HG03175 (cell line): ENCODE results near the gene ZNF197.
"Not testable (repeated sequence)": the region's sequence is repeated elsewhere in the genome, so short reads cannot be mapped to it uniquely, and the experiment has no call there.

Experiments
- ATAC-seq: cut with Tn5 transposase; IDR thresholded peaks from one replicate; pipeline ENCODE4 v1.9.1; 2021; ENCODE audit warnings: mild to moderate bottlenecking, moderate library complexity; ENCODE audit not compliant: unreplicated experiment

The ZNF197 gene

GRCh38 chr3:44659434-44659833, 34.6 kb downstream of the ZNF197 start:
- ATAC-seq: no peak

DNA sequence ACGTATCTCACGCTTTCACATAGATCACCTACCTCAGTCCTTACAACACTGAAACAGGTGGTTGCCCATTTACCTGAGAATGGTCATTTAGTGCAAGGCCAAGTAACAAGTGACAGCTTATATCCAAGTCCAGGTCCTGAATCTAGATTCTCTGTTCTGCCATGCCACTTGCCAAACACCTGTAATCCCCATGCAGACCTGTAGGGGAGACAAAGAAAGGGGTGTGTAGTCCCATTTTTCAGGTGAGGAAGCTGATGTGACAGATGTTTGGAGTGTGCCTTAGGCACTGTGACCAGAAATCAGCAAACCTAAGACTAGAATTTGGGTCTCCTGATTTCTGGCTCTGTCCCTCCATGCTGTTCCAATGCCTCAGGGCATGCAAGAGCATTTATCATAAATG, 36.4 kb downstream of the ZNF197 start:
- ATAC-seq: no peak

DNA sequence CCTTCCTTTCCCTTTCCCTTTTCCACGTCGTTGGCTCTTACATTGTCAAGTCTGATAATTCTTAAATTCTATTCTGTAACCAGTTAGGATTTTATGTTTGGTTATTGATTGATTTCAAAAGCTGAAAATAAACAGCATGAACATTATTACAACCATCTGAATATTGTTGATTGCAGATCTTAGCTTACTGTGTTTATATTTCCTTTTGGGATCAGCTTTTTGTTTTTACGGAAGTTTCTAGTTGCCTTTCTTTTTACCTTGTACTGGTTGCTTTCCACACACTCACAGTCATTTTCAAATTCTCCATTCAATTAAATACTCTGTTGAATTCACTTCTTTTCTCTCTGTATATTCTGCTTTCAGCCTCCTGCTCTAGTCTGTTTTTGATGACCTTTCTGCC, 40.3 kb downstream of the ZNF197 start:
- no peak for ATAC-seq

DNA sequence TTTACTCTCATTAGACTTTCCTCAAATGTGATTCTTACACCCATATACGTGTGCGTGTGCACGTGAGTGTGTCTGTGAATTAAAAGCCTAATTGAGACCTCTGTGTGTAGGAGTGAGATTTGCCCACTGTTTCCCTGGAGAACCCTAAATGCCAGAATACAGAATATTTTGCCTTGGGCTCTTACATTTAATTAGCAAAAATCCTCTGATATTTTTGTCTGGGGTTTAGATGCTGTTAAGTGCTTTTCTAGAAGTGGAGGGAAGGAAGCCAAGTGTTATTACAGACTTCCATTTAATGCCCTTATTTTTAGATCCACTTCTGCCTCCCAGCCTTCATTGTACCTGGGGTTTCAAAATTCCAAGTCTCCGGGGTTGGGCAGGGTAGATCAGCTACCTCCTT, 41.5 kb downstream of the ZNF197 start:
- ATAC-seq: no peak

DNA sequence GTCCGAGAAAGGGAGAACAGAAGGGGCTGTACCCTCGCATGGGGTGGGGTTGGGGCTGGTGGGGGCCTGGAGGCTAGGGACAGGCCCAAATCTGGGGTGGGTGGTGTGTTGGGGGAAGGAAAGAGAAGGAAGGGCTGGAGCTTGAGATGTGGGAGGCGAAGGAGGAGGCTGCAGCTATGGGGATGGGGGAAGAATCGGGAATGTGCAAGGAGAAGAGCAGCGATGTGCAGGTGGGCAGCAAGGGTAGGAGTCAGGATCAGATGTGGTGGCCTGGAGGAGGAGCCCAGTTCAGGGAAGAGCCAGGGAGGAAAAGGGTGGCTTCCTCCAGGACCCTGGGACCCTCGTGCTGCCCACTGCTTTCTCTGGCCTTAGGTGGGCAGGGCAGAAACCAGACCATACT, 44.9 kb downstream of the ZNF197 start:
- ATAC-seq: no peak

GRCh38 chr3:44673466-44673865, 48.6 kb downstream of the ZNF197 start:
- ATAC-seq: not testable (repeated sequence)

GRCh38 chr3:44674211-44674610, 49.4 kb downstream of the ZNF197 start:
- no peak for ATAC-seq

DNA sequence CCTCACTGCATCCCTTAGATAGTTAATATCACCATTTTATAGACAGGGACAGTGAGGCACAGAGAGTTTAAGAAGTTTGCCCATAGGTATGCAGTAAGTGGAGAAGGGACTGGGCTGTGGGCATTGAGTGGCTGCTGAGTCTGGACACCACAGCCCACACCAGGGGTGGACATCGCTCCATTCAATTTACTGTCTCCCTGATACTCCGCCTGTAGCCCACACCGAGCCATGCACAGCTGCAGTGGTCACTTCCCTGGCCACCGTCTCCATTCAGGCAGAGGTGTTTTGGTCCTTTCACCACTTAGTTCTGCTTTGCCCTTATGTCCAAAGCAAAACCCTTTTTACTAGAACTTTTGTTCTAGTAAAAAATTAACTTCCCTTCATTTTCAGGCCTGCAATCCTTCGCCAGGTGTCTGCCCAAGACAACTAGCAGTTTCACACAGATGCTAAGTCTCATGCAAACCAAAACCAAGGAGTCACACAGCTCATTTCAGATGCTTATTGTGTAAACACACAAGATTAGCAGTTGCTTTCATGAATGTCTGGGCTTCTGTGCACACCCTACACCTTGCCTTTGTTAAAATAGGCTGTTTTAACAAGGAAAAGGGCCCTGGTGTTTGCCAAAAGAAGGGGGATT, 53.8 kb downstream of the ZNF197 start:
- ATAC-seq: no peak

GRCh38 chr3:44680921-44681455, 56.2 kb downstream of the ZNF197 start:
- no peak for ATAC-seq

GRCh38 chr3:44682182-44682896, 57.5 kb downstream of the ZNF197 start:
- no peak for ATAC-seq

- no peak for ATAC-seq
These were observed 60.4 kb downstream of the ZNF197 start for GRCh38 chr3:44685128-44685800.

- no peak for ATAC-seq
These were observed 63.1 kb downstream of the ZNF197 start for GRCh38 chr3:44687898-44688297.
